Right cardiac atrium (tissue), 5 donors: ENCODE measurements around the gene ADGRF4. TPM values are rescaled to one million over a fixed set of nuclear protein-coding genes. Genes with fewer than 3 reads are reported as not detected.

Experiments used
- polyA plus RNA-seq: library from polyadenylated mRNA; stranded (reverse); fragments of 200-250 nt; gene quantifications from one replicate; pipeline ENCODE4 v1.2.3, GENCODE V29; 2013
- total RNA-seq, 4 donors: library from RNA; stranded (reverse); fragmentation: NEBNext Ultra II Directional; extraction: Animal tissue kit (Norgen Biotek cat#: 25700); gene quantifications; one replicate each; pipeline ENCODE4 v1.2.1, GENCODE V29; 2021
- donor health status: healthy with polysubstance abuse.
- donor health status: DM: no; HTN: yes; CAD: no.
- donor health status: DM: no; HTN: no; CAD: no.
- donor health status: DM: no; HTN: yes; CAD: no; lungs with severe emphysema.
- donor health status: DM: yes; HTN: yes; CAD: no.

ADGRF4 gene
- total and polyA plus RNA-seq, 5 donors, result 0.09 to 0.91 (median 0.22) TPM

Other genes starting within 250 kb of the ADGRF4 start
- 10 to 100 TPM in 3 of 4 donors, 1 to 10 TPM in 1; 10.0 to 12.4 (median 11.3) TPM for gene CD2AP, start 220.8 kb upstream of the ADGRF4 start, total RNA-seq
- gene CD2AP, start 220.8 kb upstream of the ADGRF4 start, polyA plus RNA-seq, result 5.7 TPM
- not detected for gene OPN5, start 83.5 kb downstream of the ADGRF4 start, total RNA-seq
- not detected for gene OPN5, start 83.5 kb downstream of the ADGRF4 start, polyA plus RNA-seq